PFSK-1 (cell line): ENCODE measurements around the gene FFAR4.

Experiments
- FOXP2 ChIP-seq: optimal IDR thresholded peaks from 2 replicates; pipeline ENCODE3; 2011; ENCODE audit warnings: borderline replicate concordance, control low read depth, inconsistent platforms; ENCODE audit not compliant: insufficient read depth; ENCODE audit errors: extremely low read length, extremely low read depth
- POLR2AphosphoS5 ChIP-seq: IDR thresholded peaks from 2 replicates; pipeline ENCODE4 v1.6.1; 2012; ENCODE audit warnings: low read depth, mild to moderate bottlenecking, control low read depth, low read length, moderate library complexity
- SIN3A ChIP-seq: IDR thresholded peaks from 2 replicates; pipeline ENCODE4 v1.6.1; 2012; ENCODE audit warnings: mild to moderate bottlenecking, low read length, moderate library complexity, borderline replicate concordance; ENCODE audit not compliant: insufficient read depth
- TAF1 ChIP-seq: IDR thresholded peaks from 2 replicates; pipeline ENCODE4 v1.6.1; 2012; ENCODE audit warnings: low read length, control low read depth, borderline replicate concordance; ENCODE audit not compliant: insufficient read depth
- TF ChIP-seq, protein P1 (sequence below), 2 experiments: IDR thresholded peaks; 2 replicates each; pipeline versions ENCODE4 v1.6.1 to v1.8.0; 2011 to 2012; ENCODE audit warnings: low read depth in 2 of 2, low read length in 2 of 2, control low read depth in 1 of 2, inconsistent platforms in 1 of 2, mild to moderate bottlenecking in 1 of 2, moderate library complexity in 1 of 2; ENCODE audit not compliant: insufficient read depth in 1 of 2

FFAR4 gene

GRCh38 chr10:93572606-93573005, 6.1 kb downstream of the FFAR4 start:
- TF ChIP-seq TAF1 (no peak), POLR2AphosphoS5 (no peak), SIN3A (no peak), FOXP2 (no peak)
- TF ChIP-seq, protein P1, sequence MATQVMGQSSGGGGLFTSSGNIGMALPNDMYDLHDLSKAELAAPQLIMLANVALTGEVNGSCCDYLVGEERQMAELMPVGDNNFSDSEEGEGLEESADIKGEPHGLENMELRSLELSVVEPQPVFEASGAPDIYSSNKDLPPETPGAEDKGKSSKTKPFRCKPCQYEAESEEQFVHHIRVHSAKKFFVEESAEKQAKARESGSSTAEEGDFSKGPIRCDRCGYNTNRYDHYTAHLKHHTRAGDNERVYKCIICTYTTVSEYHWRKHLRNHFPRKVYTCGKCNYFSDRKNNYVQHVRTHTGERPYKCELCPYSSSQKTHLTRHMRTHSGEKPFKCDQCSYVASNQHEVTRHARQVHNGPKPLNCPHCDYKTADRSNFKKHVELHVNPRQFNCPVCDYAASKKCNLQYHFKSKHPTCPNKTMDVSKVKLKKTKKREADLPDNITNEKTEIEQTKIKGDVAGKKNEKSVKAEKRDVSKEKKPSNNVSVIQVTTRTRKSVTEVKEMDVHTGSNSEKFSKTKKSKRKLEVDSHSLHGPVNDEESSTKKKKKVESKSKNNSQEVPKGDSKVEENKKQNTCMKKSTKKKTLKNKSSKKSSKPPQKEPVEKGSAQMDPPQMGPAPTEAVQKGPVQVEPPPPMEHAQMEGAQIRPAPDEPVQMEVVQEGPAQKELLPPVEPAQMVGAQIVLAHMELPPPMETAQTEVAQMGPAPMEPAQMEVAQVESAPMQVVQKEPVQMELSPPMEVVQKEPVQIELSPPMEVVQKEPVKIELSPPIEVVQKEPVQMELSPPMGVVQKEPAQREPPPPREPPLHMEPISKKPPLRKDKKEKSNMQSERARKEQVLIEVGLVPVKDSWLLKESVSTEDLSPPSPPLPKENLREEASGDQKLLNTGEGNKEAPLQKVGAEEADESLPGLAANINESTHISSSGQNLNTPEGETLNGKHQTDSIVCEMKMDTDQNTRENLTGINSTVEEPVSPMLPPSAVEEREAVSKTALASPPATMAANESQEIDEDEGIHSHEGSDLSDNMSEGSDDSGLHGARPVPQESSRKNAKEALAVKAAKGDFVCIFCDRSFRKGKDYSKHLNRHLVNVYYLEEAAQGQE (IDR thresholded peaks at IDR 0.05; ENCODE audit: insufficient read depth in 1 of 2, low read depth in 2 of 2, low read length in 2 of 2) = no peak

DNA sequence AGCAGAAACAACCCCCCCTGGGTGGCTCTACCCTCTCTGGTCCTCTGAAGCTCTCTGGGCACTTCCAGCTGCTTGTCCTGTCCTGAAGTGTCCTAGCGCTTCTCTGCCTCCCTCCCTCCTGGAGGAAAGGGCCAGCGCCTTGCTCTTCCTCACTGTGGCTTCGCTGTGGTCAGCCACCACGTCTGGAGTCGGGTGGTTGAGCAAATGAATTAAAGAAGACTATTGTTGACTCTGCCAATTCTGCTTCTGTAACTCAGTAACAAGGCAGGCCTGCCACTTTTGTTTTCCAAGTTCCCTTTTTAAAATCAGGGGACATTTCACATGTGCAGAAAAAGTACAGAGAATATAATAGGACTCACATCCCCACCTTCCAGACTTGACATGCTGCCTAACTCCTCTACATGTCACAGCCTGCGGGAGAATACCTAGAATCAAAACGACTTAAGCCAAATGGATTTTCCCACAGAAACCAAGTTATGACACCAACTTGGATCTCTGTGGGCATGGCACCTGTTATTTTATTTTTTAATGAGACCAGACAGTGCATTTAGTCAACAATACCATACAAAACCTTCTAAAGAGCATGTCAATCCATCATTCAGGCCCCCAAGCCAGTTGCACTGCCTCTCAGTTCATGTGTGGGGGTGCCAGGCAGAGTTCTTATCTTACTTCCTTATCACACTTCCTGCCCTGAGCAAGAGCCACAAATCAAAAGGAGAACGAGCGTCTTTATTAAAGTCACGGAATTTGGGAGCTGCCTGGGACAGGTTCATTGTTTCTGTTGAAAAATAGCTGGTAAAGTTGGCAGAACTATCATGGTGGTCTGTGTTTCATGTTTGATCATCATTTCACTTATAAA, 6.8 kb downstream of the FFAR4 start:
- TF ChIP-seq, protein P1 (IDR thresholded peaks at IDR 0.05; ENCODE audit: insufficient read depth in 1 of 2, low read depth in 2 of 2, low read length in 2 of 2) = no peak
- no peak for TF ChIP-seq TAF1
- no peak for TF ChIP-seq POLR2AphosphoS5
- no peak for TF ChIP-seq SIN3A
- TF ChIP-seq FOXP2 = no peak

DNA sequence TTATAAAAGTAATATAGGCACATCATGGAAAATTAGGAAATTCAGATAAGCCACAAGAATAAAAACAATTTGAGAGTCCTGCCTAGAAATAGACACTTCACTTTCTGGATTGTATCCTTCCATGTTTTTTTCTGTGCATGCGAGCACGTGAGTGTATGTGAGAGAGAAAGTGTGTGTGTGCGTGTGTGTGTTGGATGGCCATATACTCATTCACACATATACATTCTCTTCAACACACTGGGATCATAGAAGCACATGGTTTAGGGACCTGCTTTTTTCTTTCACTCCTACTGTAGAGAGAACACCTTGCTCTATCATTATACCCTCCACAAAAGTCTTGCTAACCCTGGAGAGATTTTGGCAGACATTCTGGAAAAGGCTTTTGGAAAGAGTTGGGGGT, 7.5 kb downstream of the FFAR4 start:
- TF ChIP-seq SIN3A = no peak
- TF ChIP-seq FOXP2 = no peak
- TF ChIP-seq TAF1 = no peak
- TF ChIP-seq, protein P1 (IDR thresholded peaks at IDR 0.05; ENCODE audit: insufficient read depth in 1 of 2, low read depth in 2 of 2, low read length in 2 of 2) = no peak
- TF ChIP-seq POLR2AphosphoS5 = no peak

DNA sequence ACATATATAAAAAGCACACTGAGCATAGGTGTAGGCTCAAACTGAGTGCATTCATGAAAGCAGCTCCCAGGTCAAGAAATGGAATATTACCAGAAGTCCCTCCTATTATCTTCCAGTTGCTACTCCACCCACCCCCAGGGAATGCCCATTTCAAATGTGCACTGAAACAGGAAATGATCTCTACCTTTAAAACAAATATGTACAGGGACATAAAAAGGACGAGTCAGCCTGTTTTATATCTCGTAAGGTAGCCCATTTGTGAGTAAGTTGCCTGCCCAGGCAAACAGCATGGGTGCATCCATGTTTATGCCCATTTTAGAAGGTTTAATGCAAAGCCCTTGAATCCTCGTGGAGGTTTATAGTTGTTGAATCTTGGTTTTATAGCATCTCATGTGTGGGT, 10.4 kb downstream of the FFAR4 start:
- TF ChIP-seq FOXP2 (no peak), TAF1 (no peak)

DNA sequence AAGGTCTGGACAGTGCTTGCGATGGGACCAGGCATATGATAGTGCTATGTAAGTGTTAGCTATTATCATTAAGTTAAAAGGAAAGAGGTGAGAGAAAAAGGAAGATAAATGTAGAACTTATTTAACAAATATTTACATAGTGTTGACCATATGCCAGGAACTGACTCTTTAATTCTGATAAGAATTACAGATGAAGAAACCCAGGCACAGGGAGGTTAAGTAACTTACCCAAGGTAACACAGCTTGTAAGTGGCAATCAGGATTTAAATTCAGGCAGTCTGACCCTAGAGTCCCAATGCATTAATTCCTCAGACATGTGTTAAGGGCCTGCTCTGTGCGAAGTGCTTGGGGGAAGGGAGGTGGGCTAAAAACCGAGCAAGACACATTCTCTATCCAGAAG, 11.1 kb downstream of the FFAR4 start:
- TF ChIP-seq POLR2AphosphoS5 (no peak), FOXP2 (no peak)

GRCh38 chr10:93579089-93579488, 12.6 kb downstream of the FFAR4 start:
- TF ChIP-seq SIN3A = no peak
- TF ChIP-seq FOXP2 = no peak
- TF ChIP-seq, protein P1 (IDR thresholded peaks at IDR 0.05; ENCODE audit: insufficient read depth in 1 of 2, low read depth in 2 of 2, low read length in 2 of 2) = no peak
- no peak for TF ChIP-seq POLR2AphosphoS5
- TF ChIP-seq TAF1 = no peak
